DOHH2 (cell line): Measurements from ENCODE around the gene DNTT.
A peak's percentile ranks its signal among the peaks of the same experiment; 100 is the strongest.

Experiments
- H3F3A ChIP-seq: fragments of 200-600 bp; sonication (generic), shearing (Covaris generic); 2 replicates; pipeline ENCODE4 v1.6.0; 2016; ENCODE audit warnings: antibody characterized with exemption, mild to moderate bottlenecking; ENCODE audit not compliant: control insufficient read depth, insufficient read depth
- H3K27ac ChIP-seq: fragments of 200-600 bp; sonication (generic); 2 replicates; pipeline ENCODE4 v1.5.1; 2014; ENCODE audit warnings: low read depth, mild to moderate bottlenecking, low read length, moderate library complexity
- H3K27me3 ChIP-seq: fragments of 200-600 bp; sonication (generic); 2 replicates; pipeline ENCODE4 v1.6.1; 2014; ENCODE audit warnings: mild to moderate bottlenecking, low read length, mixed read lengths; ENCODE audit not compliant: control insufficient read depth
- H3K36me3 ChIP-seq: fragments of 200-600 bp; sonication (generic); 2 replicates; pipeline ENCODE4 v1.6.1; 2014; ENCODE audit warnings: mild to moderate bottlenecking, low read length, moderate library complexity, mixed read lengths; ENCODE audit not compliant: control insufficient read depth
- H3K4me1 ChIP-seq: fragments of 200-600 bp; sonication (generic); 2 replicates; pipeline ENCODE4 v1.6.1; 2014; ENCODE audit warnings: mild to moderate bottlenecking, low read length, mixed read lengths; ENCODE audit not compliant: control insufficient read depth
- H3K4me2 ChIP-seq: fragments of 200-600 bp; sonication (generic); 2 replicates; pipeline ENCODE4 v1.6.0; 2014; ENCODE audit warnings: mild to moderate bottlenecking, low read length, moderate library complexity
- H3K4me3 ChIP-seq: fragments of 200-600 bp; sonication (generic); 2 replicates; pipeline ENCODE4 v1.5.1; 2014; ENCODE audit warnings: mild to moderate bottlenecking, low read length, mixed read lengths
- H3K79me2 ChIP-seq: fragments of 200-600 bp; sonication (generic); 2 replicates; pipeline ENCODE4 v1.6.1; 2014; ENCODE audit warnings: mild to moderate bottlenecking, low read length, mixed read lengths; ENCODE audit not compliant: control insufficient read depth
- H3K9me2 ChIP-seq: fragments of 200-600 bp; sonication (generic); replicated peaks from 2 replicates; pipeline ENCODE4 v1.6.1; 2014; ENCODE audit warnings: mild to moderate bottlenecking, low read length, mixed read lengths; ENCODE audit not compliant: control insufficient read depth
- H3K9me3 ChIP-seq: fragments of 200-600 bp; sonication (generic); 2 replicates; pipeline ENCODE4 v1.6.1; 2014; ENCODE audit warnings: antibody characterized with exemption, low read length, mixed read lengths; ENCODE audit not compliant: control insufficient read depth, insufficient read depth
- H4K20me1 ChIP-seq: fragments of 200-600 bp; sonication (generic); 2 replicates; pipeline ENCODE4 v1.6.0; 2014; ENCODE audit warnings: low read depth, mild to moderate bottlenecking, antibody characterized with exemption, low read length, moderate library complexity; ENCODE audit not compliant: control insufficient read depth, insufficient read depth
- CTCF ChIP-seq: fragments of 200-600 bp; sonication (generic); IDR thresholded peaks from one replicate; pipeline ENCODE4 v1.5.1; 2014; ENCODE audit warnings: antibody characterized with exemption, mild to moderate bottlenecking, low read depth, low read length; ENCODE audit not compliant: poor library complexity, severe bottlenecking
- EZH2phosphoT487 ChIP-seq: fragments of 200-600 bp; sonication (generic); IDR thresholded peaks from 2 replicates; pipeline ENCODE4 v1.6.1; 2017; ENCODE audit warnings: borderline replicate concordance, mild to moderate bottlenecking, antibody characterized with exemption, low read length, moderate library complexity, mixed read lengths

Gene DNTT

GRCh38 chr10:96261132-96261531, 43.1 kb upstream of the DNTT start:
- TF ChIP-seq EZH2phosphoT487 (no peak), CTCF (no peak)
- Histone ChIP-seq H3K27me3 (no peaks in the 10 kb centered on the region), H3K4me3 (peak overlapping the region; percentile 17; the same call in 1 of the 2 replicates), H3K4me2 (peak overlapping the region; percentile 35), H3K9me3 (no peaks in the 10 kb centered on the region), H3K36me3 (peaks cover 91% of the 10 kb centered on the region), H3K79me2 (peaks cover 100% of the 10 kb centered on the region), H3F3A (0 out of 2 replicates have a peak, but pooled peaks cover 3% of the 10 kb centered on the region), H4K20me1 (peaks cover 30% of the 10 kb centered on the region), H3K9me2 (no peaks in the 10 kb centered on the region), H3K27ac (peak overlapping the region; percentile 18; the same call in 1 of the 2 replicates), H3K4me1 (peaks cover 96% of the 10 kb centered on the region)

DNA sequence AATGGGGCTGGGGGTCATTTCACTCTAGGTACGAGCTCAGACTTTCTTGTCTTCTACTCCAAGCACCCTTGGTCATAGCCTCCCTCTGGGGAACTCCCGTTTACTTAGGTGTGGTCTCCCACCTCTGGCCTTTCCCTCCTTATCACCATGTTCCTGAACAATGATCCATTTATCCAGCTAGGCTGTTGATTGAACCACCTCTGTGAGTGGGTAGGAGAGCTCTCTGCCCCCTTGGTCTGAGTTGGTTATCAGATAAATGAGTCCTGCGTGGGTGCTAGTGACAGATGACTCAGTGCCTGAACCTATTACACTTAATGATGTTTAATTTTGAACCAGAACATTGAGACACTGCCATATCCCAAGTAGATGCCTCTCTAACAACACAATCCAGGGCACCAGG, 42.3 kb upstream of the DNTT start:
- Histone ChIP-seq H3K79me2 (peaks cover 100% of the 10 kb centered on the region), H3K4me1 (peaks cover 99% of the 10 kb centered on the region), H3K27ac (peak overlapping the region; percentile 18; the same call in 1 of the 2 replicates), H3K9me2 (no peaks in the 10 kb centered on the region), H3K4me3 (peak overlapping the region; percentile 0; the same call in 1 of the 2 replicates), H3F3A (0 out of 2 replicates have a peak, but pooled peaks cover 3% of the 10 kb centered on the region), H3K4me2 (peak overlapping the region; percentile 35), H3K36me3 (peaks cover 94% of the 10 kb centered on the region), H3K9me3 (no peaks in the 10 kb centered on the region), H3K27me3 (no peaks in the 10 kb centered on the region), H4K20me1 (peaks cover 30% of the 10 kb centered on the region)
- TF ChIP-seq CTCF (no peak), EZH2phosphoT487 (no peak)

DNA sequence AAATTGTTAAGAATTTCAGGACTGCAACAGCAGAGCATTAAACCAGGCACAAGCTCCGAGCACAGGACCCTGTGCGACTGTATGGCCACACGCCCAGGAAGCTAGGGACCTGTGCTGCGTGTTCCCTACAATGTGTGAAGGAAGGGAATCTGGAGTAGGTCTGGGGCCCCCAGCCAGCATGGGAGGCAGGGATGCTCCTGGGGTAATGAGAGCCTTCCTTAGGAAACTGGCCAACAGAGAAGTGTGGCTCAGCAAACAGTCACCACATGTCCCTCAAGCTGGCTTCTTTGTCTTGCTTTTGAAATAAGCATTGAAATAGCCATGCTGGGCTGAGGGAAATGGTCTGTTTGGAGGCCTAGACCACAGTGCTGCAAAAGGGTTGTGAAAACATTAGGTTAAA, 41.1 kb upstream of the DNTT start:
- Histone ChIP-seq H3K4me1 (peaks cover 99% of the 10 kb centered on the region), H3K79me2 (peaks cover 100% of the 10 kb centered on the region), H4K20me1 (peaks cover 27% of the 10 kb centered on the region), H3K27me3 (no peaks in the 10 kb centered on the region), H3K36me3 (peaks cover 95% of the 10 kb centered on the region), H3K9me2 (no peaks in the 10 kb centered on the region), H3F3A (0 out of 2 replicates have a peak, but pooled peaks cover 3% of the 10 kb centered on the region), H3K4me2 (peak overlapping the region; percentile 35), H3K4me3 (peak overlapping the region; percentile 17), H3K27ac (no peak overlapping the region), H3K9me3 (no peaks in the 10 kb centered on the region)
- no peak for TF ChIP-seq EZH2phosphoT487
- TF ChIP-seq CTCF: no peak
